CD4-positive, alpha-beta T cell treated with Interleukin-17A for 1 hour (primary cell): ENCODE data around the gene RASSF4.

Source experiments
- DNase-seq: peaks from one replicate; pipeline ENCODE4 v3.0.0-alpha.2; 2020

RASSF4 gene, protein sequence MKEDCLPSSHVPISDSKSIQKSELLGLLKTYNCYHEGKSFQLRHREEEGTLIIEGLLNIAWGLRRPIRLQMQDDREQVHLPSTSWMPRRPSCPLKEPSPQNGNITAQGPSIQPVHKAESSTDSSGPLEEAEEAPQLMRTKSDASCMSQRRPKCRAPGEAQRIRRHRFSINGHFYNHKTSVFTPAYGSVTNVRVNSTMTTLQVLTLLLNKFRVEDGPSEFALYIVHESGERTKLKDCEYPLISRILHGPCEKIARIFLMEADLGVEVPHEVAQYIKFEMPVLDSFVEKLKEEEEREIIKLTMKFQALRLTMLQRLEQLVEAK

DNA sequence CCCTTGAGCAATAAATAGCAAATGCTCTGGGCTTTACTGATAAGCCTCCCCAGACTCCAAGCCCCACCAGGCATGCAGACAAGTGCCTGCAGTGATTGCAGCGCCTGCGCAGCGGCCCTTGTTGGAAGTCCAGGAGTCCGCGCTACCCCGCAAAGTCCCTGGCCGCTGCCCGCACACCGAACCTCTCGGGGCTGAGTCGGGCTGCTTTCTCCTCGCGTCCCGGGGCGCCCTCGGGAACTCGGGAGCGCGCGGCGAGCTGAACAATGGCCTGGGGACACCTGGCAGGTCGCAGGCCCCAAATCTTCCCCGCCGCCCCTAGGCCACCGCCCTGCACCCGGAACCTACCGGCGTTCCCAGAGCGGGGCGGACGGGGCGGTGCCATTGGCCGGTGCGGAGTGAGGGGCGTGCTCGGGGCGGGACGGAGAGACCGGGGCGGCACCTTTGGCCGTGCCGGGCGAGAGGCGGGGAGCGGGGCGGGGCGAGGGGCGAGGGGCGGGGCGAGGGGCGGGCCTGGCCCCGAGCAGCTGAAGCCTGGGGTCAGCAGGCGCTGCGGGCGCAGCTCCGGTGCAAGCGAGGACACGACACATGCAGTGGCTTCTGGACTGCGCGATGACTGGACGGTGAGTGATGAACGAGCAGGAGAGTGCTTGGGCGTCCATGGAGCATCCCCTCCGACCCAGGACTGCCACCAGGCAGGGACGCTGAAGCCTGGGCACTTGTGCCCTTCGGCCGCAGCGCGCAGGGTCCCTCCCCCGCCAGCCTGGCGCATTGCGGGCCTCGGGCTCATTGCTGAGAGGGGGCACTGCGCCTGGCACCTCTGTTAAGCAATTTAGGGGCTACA is at the start of gene RASSF4:
TSS of gene RASSF4 (plus strand) at position 556 of the 841 bp plus-strand sequence. CDS start 10,401 bp downstream, outside the sequence.
- DNase-seq: peak; percentile 92

DNA sequence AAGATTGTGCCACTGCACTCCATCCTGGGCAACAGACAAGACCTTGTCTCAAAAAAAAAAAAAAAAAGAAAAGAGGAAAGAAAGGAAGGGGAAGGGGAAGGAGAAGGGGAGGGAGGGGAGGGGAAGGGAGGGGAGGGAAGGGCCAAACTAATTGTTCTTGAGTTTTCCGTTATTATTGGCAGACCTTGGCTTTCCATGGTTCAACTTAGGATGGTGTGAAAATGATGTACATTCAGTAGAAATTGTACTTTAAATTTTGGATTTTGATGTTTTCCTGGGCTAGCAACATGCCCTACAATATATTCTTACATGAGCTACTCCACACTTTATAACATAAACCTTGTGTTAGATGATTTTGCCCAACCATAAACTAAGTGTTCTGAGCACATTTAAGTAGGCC is 49.7 kb upstream of the RASSF4 start:
- no peak for DNase-seq

DNA sequence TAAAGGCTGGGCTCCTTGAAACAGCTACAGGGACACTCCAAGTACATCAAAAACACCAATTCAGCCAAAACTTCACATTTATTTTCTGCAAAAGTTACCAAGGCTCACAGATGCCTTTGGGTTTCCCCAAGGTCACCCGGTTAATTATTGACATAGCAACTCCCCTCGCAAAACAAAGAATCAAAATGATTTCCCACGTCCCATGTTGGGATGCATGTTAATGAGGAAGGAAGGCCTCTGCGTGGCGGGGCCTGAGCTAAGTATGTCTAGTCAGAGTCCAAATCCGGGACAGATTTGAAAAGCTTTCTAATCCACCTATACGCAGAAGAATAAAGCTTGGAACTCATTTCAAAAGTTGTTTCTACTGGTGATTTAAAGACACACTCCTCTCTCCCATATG is 49.0 kb upstream of the RASSF4 start:
- DNase-seq: no peak

DNA sequence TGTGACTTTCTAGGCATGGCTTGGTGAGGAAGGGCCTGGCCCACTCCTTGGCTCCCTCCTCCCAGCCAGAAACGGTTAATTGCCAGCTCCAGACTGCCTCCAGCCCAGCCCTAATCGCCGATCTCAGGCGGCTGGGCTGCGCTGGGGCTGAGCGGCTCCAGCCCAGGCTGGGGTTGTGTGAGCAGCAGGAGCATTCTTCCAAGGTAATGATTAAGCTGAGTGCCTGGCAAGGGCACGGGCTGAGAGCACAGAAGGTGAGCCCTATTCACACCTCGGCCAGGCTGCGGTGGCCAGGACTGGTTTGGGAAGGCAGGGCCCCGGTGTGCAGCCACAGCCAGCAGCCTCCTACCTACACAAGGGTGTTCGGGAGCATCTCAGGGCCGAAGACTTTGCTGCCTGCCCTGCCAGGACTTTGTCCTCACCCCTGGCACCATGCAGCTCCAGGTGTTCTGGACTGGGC is 48.5 kb upstream of the RASSF4 start, which contains the start of gene TMEM72:
TSS of gene TMEM72 (plus strand) at position 257 of the 460 bp plus-strand sequence. CDS start at position 433, 176 bp downstream.
- no peak for DNase-seq

DNA sequence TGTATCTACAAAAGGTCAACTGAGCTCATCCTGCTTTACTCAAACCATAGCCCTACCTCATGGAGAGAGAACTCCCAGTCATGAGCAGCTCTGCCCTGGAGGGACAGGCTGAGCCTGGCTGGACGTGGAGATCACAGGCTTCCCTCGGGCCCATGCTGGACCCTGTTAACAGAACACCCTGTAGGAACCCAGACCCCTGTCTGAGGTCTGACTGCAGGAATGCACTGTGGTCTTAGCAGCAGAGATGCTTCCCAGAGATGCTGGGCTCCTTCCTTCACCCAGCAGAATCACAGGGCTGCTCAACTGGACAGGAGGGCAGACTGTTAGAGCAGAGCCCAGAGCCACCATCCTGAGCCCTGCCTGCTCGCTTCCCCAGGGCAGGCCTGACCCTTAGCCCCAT is 47.7 kb upstream of the RASSF4 start:
- no peak for DNase-seq

DNA sequence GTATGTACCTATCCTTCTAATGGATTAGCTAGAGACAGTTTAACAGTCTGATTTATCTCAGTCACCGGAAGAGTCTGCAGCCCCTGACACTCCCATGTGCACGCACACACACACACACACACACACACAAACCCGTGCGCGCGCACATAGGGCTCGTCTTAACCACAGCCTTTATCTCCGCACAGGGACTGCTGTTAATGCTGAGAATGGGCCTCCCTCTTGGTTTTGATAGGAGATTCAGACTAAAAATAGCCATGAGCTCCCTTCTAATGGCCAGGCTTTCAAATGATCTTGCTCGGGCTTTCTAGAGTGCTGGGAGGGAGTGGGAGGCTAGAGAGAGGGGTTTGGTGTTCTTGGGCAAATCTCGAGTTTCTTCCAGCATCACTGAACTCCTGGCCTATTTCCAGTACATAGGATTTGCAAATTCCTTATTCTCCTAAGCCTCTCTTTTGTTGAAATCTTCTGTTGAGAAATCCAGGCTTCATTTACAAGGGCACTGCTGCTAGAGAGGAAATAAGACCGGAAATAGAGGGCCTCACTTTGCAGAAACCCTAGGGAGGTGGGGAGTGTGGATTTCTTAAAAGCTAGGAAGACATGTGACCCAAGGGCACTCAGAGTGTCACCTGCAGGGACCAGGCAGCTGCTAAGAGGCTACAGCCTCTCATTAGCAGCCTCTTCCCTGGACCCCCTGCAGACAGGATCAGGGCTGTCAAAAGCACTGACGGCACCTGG is 46.1 kb upstream of the RASSF4 start:
- peak; percentile 26 for DNase-seq

DNA sequence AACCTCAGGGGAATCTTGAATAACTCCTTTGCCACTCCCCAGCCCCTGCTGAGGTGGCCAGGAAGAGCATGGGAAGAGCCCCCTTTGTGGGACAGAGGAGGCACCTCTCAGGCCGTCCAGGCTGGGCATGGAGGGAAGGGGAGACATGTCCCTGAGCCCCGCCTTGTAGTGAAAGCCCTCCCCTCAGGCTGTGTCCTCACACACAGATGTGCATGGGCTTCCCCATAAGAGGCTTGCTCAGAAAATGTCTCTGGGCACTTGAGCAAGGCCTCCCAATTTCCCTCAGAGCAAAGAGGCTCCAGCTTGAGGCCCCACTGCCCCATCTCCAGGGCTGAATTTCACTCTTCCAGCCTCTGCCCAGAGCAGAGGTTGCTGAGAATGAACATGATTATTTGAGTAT is 44.7 kb upstream of the RASSF4 start:
- no peak for DNase-seq

DNA sequence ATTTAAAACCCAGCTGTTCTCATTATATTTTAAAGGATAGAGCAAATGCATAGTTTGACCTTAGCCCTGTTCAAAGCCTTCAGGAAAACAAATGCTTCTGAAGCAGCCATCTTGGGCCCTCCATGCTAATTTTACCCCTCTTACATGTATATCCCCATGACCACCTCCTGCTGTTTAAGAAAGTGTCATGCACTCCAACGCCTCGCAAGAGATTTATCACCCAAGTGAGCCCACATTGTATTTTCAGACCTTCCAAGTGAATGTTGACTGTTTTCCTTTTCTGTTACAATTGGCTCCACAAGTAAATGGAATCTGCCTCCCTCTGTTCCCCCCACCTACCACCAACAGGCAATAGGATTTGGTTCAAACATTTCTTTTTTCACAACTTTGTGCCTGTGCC is 43.2 kb upstream of the RASSF4 start:
- DNase-seq: no peak

DNA sequence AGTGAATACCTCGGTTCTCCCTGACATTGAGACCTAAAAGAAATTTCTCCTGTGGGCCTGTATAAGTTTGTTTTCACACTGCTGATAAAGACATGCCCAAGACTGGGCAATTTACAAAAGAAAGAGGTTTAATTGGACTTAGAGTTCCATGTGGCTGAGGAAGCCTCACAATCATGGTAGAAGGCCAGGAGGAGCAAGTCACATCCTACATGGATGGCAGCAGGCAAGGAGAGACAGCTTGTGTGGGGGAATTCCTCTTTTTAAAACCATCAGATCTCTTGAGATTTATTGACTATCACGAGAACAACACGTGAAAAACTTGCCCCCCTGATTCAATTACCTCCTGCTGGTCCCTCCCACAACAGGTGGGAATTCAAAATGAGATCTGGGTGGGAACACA is 41.8 kb upstream of the RASSF4 start:
- DNase-seq: no peak

DNA sequence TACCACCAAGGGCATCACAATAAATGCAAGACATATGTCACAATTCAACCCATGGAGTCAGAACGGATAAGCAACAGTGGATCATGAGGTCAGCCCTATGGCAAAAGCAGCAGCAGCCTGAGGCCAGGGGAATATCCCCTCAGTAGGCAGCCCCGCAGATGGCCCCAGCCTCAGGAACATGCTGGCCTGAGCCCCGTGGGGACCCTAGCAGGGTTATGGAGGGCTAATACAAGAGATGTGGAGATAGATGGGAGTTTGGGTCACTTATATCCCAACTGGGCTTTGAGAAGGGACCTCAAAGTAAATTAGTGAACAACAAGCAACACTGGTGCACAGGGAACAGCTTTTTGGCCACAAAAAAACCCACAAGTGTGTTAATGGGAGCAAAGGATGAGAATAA is 39.4 kb upstream of the RASSF4 start:
- no peak for DNase-seq

DNA sequence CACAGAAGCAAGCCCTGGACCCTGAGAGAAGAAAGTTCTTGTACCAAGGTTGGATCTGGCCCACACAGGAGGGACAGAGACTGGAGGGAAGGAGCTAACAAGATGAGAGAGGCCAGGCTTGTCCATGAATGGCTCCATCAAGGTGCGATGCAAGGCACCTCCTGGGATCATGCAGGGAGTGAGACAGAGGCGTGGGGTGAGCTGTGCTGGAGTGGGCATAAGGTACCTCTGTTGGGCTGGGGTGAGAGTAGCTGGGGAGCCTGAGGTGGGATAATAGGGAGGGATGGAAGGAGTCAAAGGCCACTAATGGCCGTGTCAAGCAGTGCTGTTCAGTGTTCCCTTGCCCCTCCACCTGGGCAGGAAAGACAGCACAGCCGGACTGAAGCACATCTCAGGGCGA is 38.5 kb upstream of the RASSF4 start:
- no peak for DNase-seq

DNA sequence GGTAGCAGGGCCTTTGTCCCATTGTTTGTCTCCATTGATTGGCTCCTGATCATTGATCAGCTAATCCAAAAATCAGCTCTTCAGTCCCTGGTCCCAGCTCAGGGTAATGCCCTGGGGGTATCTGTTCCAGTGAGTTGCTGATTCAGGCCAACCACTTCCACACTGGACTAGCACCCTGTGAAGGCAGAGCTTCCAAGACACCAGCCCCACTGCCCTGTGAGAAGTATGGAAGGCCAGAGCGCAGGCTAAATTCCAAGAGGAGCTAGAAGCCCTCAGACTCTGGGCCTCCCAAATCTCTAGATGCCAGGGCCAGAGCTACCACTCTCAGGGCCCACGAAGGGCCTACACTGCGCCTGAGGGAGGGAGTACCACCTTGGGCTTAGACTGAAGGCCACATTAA is 38.1 kb upstream of the RASSF4 start:
- DNase-seq: no peak

DNA sequence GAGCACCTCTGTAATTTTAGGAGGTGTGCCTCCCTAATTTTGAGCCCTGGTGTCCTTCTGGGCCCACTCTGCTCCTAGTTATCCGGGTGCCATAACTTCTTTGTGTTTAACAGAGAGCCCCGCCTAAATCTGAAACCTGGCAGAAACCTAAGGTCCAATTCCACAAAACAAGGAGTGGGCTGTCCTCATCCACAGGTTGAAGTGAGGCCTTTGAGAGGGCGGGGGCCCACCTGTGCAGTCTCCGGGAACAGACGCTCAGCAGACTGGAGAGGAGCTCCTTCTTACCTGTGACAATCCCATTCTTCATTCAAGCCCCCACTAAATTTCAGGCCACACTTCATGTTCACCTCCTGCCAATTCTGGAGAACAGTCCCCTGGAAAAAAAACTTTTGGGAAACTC is 37.6 kb upstream of the RASSF4 start:
- no peak for DNase-seq

DNA sequence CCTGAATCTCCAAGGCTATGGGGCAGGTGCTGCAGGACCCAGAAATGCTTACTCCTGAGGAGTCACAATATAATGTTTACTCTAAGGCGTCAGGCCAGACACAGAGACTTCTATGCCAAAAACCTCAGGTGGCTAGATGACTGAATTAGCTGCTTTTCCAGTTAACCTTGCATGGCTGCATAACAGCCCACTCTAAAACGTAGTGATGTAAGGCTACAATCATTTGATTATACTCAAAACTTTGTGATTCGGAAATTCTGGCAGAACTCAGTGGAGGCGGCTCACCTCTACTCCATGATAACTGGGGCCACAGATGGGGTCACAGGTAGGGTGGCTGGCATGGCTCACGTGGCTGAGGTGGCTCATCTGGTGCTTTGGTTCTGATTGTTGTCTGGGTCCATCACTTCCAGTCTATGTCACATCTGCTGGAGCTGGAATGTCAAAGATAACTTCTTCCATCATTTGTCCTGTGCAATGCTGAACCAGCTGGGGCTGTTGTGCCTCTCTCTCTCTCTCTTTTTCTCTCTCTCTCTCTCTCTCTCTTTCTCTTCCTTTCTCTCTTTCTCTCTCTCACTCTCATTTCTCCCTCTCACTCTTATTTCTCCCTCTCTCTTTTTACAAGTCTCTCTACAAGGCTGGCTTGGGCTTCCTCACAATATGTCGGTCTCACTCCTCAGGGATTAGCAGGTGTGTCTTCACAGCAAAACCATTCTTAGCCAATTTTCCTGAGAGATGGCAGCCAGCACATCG is 36.6 kb upstream of the RASSF4 start:
- no peak for DNase-seq

DNA sequence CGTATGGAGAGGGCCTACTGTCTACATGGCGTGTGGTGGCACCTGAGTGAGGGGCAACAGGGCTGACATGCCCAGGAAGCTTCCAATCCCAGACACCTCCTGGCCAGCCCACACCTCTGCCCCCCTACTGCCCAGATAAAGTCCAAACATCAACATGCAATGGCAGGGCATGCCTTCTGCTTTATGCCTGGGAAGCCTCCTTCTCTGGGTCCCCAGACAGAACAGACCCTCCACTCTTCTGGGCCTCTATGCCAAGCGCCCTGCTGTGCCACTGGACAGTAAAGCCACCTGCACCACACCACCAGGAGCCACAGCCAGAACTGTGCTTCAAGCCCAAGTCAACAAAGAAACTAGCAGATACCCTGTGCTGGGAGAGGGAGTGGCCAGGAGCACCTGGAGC is 36.0 kb upstream of the RASSF4 start:
- DNase-seq: no peak

DNA sequence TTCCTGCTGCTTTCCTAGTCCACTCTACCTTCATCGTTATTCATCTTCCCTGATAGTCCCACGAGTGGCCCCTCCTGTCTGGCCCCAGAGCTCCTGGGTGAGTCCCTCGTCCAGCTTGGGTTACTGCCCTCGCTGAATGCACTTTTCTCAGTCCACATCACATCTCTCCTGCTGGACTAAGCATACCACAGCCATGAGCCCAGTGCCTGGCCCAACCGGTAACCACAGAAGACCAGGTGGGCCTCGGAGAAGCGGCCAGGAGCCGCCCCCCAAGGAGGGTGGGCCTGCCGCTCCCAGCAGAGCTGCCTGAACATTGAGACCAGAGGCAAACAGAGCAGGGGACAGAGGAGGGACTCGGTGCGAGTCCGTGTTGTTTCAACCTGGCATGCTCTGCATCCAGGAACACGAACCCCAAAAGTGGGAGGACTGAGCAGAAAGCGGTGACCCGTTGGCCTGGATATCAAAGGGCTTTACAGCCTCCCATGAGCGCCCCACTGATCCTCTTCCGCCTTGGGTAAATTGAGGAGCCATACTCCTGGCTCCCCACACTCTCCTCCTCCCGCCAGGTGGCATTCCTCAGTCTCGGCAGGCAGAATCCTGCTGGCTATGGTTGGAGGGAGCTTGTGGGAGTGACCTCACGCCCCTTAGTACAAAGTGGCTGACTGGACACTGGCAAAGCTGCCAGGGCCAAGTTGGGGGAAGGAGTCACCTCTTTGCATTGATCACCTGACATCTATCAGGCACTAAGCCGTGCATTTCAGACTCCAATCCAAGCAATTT is 35.2 kb upstream of the RASSF4 start:
- DNase-seq: no peak

DNA sequence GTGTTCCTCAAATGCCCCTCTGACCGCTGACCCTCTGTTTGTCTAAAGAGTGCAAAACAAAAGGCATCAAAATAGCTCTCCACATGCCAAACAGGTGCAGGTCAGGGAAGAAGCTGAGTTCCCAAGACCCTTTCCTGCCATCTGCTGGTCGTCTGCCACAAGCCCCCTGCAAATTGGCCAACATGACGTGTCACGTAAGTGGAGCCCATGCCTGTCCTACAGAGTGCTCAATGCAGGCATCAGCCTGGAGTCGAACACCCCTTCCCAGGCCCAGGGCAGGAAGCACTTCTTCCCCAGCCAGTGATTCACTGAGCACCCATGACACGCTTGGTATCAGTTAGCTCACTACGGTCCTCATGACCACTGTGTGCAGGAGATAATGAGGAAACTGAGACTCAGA is 34.4 kb upstream of the RASSF4 start:
- DNase-seq: no peak

DNA sequence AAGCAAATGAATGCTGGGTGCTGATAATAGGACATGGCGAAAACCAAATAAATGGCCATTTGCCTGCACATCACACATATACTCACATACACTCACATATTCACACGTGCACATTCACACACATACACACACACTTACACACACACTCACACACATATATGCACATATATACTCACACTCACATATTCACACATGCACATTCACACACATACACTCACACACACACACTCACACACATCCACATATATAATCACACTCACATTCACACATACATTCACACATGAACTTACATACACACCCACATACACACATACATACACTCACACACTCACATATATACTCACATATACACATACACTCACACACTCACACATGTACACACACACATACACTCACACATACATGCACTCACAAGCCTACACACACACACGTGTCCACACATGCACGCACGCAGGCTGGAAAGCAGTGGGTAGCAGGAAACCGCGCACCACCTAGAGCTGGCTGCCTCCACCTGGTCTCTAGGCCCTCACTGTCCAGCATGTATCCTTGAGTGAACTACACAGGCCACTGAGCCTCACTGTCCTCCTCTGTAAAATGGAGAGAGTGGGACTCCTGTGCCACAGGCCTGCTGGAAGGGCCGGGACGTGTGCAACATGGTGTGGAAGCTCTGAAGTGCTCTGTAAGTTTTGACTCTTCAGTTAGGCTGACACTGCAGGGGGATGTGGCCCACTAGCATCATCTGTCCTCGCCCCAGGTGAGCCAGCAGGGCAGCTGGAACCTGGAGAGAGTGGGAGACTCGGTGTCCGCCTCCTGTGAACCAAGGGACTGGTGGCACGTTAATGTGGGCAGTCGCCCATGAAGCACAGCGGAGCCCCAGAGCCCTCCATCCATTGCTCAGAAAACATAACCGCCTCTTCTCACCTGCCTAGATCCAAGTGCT is 33.5 kb upstream of the RASSF4 start:
- no peak for DNase-seq

DNA sequence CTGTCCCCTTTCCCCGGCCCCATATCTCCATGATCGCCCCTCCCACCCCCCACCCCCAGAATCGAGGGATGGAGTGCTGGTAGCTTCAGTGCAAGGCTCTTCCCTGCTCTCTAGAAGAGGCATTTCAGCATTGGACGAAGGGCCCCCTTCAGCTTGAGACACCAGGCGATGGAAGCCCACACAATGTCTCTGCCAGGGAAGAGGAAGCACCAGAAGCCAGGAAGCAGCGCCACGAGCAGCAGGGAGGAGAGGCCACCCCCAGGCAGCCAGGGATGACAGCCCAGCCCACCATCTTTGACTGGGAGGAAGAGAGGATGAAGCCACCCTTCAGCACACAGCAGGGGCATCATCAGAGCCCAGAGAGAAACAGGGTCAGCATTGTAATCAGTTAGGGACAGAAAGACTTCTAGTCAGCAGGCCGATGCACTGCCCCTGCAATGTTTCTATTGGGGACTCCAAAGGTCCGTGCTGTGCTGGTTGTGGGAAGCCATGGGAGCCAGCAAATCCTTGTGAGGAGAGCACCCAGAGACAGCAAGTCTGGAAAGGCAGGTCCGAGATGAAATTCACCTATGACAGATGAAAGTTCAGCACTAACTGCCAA is 32.8 kb upstream of the RASSF4 start:
- DNase-seq: no peak

DNA sequence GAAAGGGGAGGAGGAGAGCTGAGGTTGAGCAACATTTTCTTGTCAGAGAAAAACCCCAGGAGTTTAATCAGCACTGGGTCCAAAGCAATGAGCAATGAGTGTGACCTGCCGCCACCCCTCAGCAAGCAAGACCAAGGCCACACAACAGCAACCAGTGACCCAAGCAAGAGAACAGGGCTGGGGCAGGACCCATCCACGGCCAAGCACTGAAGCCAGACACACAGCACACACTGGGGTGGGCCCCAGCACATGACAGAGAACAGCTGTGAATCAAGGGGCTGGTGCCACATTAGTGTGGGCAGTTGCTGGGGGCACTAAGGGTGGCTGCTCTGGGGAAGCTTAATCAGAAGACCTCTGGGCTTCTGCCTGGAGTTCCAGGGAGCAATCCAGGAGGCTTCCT is 32.2 kb upstream of the RASSF4 start:
- DNase-seq: no peak
